Measurements from ENCODE around the gene UBE2D1.

Gene UBE2D1

GRCh38 chr10:58360412-58361004 lies 25.7 kb downstream of the UBE2D1 start:
- TF ChIP-seq ZFX (IDR thresholded peaks at IDR 0.05; ENCODE audit: borderline replicate concordance) (no peak), CTCF (IDR thresholded peaks at IDR 0.05) (no peak)
- H3K27ac ChIP-seq: no peak overlapping the region

GRCh38 chr10:58361353-58361752 lies 26.5 kb downstream of the UBE2D1 start:
- TF ChIP-seq ZFX (IDR thresholded peaks at IDR 0.05; ENCODE audit: borderline replicate concordance) (no peak), CTCF (IDR thresholded peaks at IDR 0.05) (no peak)

DNA sequence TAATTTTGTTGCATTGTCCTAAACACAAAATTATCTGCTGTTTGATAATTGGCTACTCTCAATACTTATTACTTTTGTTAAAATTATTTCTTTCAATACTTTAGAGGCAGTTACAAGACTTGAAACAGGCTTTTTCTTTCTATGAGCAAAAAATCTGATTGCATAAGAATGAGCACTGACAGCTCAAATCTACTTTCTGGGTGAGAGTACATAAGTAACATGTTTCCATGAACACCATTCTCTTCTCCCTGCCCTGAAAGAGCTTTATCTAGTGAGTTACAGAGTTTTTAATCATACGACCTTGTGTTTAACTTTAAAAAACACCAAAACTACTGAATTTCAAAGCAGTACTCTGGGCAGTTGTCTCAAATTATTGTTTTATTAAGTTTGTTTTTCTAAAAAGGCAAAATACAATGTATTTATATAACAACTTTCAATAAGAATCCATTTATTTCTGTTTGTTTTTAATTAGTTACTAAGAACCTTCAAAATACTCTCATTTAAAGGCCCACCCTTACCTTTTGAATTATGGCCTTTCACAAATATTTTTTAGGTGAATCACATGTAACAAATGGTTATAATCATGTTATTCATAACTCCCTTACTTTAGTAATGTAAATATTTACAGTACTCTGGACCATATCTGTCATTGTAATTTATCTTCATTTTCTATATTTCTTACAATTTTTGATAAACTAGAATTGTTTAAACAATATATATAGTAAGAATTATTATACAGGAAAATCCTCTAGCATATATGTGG lies 27.4 kb downstream of the UBE2D1 start:
- no peak for TF ChIP-seq ZFX (IDR thresholded peaks at IDR 0.05; ENCODE audit: borderline replicate concordance)
- no peak overlapping the region for H3K27ac ChIP-seq

More at GRCh38 chr10:58361353-58361752, 26.5 kb downstream of the UBE2D1 start:
- no peak overlapping the region for H3K27ac ChIP-seq

DNA sequence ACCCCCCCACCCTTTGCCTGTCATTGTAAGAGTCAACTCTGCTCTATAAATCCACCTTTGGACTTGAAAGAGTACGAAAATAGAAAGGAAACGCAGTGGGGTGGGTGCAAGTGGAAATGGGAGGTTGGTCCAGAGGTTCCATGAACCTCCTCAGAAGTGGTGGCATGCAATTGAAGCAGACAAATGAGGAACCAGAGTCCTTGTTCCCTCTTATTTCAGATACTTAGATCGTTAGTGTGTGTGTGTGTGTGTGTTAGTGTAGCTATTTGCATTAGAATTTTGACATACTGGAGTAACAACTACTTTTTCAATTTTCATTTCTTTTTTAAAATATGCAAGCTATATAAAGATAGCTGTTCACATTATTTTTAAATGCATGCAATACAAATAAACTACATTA lies 32.3 kb downstream of the UBE2D1 start:
- TF ChIP-seq CTCF (IDR thresholded peaks at IDR 0.05) (no peak), ZFX (IDR thresholded peaks at IDR 0.05; ENCODE audit: borderline replicate concordance) (no peak)
- no peak overlapping the region for H3K27ac ChIP-seq

DNA sequence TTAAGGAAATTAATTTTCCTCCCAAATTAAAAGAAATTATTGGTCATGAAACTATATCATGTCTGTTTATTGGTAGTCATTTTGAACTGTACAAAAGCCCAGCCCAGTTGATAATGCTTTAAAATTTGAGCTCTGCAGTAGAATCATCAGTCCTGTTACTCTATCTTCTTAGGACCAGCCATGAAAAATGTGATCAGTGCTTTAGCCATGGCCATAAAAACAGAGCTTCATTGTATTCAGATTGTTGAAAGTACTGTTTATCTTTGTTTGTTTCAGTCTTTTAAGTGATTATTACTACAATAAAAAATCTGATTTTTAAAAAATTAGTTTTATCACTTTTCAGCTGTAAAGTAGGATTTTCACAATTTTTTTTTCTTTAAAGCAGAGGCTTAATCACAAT lies 36.7 kb downstream of the UBE2D1 start:
- no peak overlapping the region for H3K27ac ChIP-seq
- TF ChIP-seq CTCF (IDR thresholded peaks at IDR 0.05) (no peak), ZFX (IDR thresholded peaks at IDR 0.05; ENCODE audit: borderline replicate concordance) (no peak)

DNA sequence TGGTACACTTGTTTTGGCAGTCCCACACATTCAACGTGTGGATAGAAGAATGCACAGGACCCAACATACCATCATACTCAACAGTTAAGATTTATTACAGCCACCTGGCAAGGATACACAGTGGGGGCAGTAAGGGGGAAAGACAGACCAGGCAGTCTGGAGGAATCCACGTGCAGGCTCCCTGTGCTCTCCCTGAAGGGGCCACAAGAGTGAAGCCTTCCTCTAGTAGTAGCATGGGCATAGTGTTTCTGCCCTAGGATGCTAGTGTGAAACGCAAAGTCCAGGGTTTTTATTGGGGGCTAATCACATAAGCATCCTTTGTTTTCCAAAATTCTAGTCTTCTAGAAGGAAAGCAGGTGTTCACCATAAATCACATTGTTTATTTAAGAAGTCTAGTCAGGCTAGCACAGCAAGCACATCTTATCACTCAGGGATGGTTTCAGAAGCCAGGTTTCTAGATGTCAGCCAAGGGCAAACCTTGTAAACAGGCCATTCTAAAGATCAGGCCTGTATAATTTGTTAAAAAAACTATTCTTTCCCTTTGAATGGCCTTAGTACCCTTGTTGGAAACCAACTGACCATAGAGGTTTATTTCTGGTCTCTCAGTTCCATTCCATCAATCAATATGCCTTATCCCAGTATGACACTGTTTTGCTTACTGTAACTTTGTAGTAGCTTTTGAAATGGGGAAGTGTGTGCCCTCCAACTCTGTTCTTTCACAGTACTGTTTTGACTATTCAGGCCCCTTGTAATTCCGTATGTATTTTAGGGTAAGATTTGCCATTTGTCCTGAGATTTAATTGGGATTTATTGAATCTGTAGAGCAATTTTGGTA lies 38.0 kb downstream of the UBE2D1 start:
- no peak overlapping the region for H3K27ac ChIP-seq
- TF ChIP-seq ZFX (IDR thresholded peaks at IDR 0.05; ENCODE audit: borderline replicate concordance): no peak
- TF ChIP-seq CTCF (IDR thresholded peaks at IDR 0.05): no peak

GRCh38 chr10:58373442-58373827 lies 38.6 kb downstream of the UBE2D1 start:
- H3K27ac ChIP-seq: no peak overlapping the region
- TF ChIP-seq CTCF (IDR thresholded peaks at IDR 0.05) (no peak), ZFX (IDR thresholded peaks at IDR 0.05; ENCODE audit: borderline replicate concordance) (no peak)

Data from 22Rv1 (cell line).